Adipose tissue (tissue), 3 donors: ENCODE results near the gene ELAVL2. TPM values are rescaled to one million over a fixed set of nuclear protein-coding genes. Genes with fewer than 3 reads are reported as not detected.

Experiments
- H3K27ac ChIP-seq: one replicate; pipeline ENCODE4 v1.5.1; 2013; ENCODE audit warnings: low read depth, low read length
- whole genome bisulfite sequencing, 3 donors: extraction: QIAGEN DNeasy Blood & Tissue Kit; methylation state at CpG; one replicate each; pipeline ENCODE4 v1.1.7; 2013; 5-methylcytosine and 5-hydroxymethylcytosine counted together
- polyA plus RNA-seq, 3 donors: library from polyadenylated mRNA; stranded (reverse); fragments of 200-250 nt; gene quantifications; one replicate each; pipeline ENCODE4 v1.2.3, GENCODE V29; 2013
- donor health status: healthy with polysubstance abuse.
- donor health status: Bipolar disorder and iron deficiency.
- donor health status: healthy.

Gene ELAVL2
- polyA plus RNA-seq, 3 donors = 0.01 TPM; not detected in 2

DNA sequence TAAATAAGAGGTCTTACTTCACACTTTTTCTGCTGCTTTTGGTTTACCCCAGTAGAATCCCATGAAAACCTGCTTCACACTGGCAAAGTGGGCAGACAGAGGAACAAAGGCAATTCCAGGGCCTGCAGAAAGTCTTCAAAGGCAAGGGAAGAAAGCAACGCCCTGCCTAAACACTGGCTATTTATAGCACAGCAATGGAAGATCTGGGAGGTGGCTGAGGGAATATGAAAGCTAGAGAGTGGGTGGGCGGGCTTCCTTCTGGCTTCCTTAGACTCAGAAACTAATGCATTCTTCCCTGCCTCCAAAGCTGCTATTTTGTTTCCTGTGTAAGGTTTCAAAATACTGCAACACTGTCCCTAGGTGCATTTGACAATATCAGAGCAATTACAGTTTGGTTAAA, 46.8 kb downstream of the ELAVL2 start:
- H3K27ac ChIP-seq = no peak overlapping the region
- 24 to 37% (median 25%) methylated on average over 2 of the region's 2 CpGs for WGBS, 3 donors

DNA sequence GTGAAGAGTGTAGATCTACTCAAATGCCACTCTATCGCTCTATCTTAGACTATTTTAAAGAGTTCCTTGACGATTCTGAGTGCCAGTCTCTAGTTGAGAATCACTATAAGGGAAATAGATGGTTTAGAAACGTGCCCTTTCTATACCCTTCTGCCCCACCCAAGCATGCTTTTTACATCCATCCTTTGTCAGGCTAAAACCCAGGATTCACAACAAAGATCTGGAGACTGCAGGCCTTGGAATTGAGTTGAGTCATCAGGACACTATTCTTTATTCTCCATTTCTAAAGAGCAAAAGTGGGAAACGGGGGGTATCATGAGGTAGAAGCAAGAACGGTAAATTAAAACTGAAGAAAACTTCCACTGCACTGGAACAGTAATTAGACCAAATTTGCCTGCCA, 48.7 kb downstream of the ELAVL2 start:
- H3K27ac ChIP-seq = no peak overlapping the region
- WGBS, 3 donors = 69 to 81% (median 77%) methylated on average over 5 of the region's 5 CpGs

DNA sequence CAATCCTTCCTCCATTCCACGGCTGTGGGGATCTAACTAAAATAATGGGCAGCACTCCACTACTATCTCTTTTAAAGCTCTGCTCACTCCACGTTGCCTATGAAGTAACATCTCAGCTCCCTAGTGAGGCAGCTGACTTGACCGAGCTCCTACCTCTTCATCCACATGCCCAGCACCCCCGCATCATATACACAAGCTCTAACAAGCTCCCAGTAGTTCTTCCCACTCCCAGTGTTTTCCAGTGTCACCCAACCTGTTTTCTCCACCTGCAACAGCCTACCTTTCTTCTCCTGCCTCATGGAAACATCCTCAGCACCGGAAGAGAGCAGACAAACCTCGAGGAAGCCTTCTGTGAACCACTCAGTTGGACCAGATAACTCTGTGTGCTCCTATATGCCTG, 50.5 kb downstream of the ELAVL2 start:
- 57 to 84% (median 80%) methylated on average over 6 of the region's 6 CpGs for WGBS, 3 donors
- H3K27ac ChIP-seq = no peak overlapping the region

DNA sequence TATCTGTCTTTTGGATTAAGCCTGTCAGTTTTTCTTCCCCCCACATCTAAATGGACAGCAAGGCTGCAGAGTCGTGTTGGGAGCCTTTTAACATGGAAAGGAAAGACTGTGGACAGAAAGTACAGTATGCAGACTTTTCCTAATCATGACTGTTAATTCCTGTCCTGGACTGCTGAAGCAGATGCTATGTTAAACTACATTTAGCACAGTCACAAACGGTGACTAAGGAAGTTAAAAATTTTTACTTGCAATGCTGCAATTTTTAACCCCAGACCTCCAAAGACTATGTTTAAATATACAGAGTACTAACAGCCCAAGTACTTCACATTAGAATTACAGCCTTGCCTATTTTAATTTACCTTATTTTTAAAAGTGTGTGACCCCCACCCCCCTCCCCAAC, 51.8 kb downstream of the ELAVL2 start:
- no peak overlapping the region for H3K27ac ChIP-seq
- 18 to 39% (median 33%) methylated on average over 2 of the region's 2 CpGs for WGBS, 3 donors

DNA sequence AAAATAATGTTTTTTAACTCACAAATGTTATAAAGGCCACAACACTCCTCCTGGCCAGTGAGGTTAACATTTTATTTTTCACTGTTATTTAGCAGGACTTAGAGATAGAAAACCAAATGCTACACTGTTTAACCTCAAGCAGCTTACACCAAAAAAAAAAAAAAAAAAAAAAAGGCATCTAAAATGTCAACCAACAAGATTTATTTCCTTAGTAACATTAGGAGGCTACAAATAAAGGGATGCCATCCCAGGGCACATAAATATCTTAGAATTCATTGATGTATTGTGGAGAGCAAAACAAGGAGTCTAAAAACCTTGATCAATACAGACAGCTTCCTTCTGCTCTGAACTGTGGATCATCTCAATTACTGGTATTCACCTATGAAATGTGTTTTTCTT, 53.7 kb downstream of the ELAVL2 start:
- no peak overlapping the region for H3K27ac ChIP-seq

DNA sequence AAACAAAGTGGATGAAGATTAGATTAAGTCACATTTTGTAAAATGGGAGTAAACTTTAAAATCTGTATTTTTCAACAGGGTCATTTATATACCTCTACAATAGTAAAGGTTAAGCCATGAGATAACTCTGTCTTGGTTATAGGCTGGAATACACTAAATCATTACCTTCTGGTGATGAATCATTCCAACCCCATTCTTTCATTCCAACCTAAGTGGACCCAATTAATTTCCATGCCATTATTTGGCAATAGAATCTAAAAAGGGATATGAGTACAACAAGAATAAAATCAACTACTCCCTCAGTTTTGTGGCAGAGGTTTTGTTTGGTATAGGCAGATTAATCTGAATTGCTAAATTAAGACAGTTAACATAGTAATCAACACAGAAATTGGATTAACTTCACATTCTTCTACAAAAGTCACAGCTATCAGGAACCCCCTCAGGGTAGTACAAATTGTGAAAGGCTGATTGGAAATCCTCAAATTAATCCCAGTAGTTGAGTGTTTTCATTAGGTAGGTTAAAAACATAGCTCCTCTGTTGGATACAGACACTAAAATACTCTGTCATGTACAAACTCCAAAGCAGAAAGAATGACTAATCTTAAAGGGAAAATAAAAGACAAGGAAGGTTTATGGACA, 54.2 kb downstream of the ELAVL2 start:
- no peak overlapping the region for H3K27ac ChIP-seq

DNA sequence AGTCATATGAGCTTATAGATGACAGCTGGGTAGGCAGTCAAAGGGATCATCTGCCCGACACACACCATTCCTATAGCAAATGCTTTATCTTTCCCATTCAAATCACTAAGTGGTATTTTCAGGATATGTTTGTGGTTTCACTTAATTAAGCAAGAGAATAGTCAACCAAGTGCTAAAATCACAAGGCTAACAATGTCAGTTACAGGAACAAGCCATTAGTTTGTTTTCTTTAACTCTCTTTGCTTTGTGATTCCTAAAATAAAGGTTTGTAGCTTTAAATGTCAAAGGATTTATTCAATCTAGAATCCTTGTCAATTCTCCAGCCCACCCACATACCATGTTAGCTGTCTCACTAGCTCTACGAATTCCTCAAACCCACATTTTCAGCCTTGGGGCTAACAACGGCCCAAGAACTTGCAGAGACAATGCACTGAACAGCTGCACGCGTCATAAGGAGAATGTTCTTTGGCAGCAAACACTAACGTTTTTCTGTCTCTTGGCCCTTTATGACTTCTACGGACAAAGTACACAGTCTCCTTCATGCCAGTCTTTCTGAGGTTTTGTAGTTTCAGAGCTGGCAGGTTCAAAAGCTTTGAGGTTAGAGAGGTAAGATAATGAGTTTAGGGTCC, 56.6 kb downstream of the ELAVL2 start:
- no peak overlapping the region for H3K27ac ChIP-seq
- 61 to 80% (median 78%) methylated on average over 7 of the region's 7 CpGs for WGBS, 3 donors

DNA sequence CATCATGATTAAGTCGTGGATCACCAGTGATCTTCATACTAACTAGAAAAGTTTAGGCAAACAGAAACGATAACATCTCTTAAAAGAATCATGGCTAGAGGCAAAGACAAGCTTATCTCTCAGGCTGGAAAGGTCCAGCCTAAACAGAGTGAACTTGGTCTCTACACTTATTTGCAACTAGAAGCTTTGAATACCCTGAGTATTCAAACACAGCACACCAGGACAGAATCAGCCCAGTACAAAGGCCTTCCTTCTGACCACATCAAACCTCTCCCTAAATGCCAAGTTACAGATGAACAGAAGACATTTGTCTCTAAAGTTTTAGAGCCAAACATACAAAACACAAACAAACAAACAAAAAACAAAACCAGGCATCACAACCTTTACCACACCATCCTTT, 57.2 kb downstream of the ELAVL2 start:
- WGBS, 3 donors = 47 to 69% (median 64%) methylated on average over 2 of the region's 2 CpGs
- H3K27ac ChIP-seq = no peak overlapping the region

DNA sequence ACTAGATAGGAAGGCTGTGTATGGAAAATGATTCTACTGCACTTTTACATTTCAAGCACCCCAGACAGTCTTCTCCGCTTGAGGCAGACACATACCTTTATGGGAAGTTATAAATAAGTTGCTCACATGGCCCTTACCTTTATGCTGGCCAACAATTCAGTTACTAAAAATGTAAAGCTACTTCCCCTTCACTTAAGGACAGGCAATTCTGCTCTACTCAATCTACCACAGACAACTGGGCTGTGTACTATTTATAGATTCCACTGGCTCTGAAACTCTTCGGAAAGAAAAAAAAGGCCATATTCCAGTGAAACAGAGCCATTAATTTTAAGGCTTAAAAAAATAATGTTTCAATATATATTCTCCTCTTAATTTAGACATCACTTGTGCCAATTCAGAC, 59.4 kb downstream of the ELAVL2 start:
- no peak overlapping the region for H3K27ac ChIP-seq
- WGBS, 3 donors = 37 to 50% (median 49%) methylated on average over 2 of the region's 2 CpGs

DNA sequence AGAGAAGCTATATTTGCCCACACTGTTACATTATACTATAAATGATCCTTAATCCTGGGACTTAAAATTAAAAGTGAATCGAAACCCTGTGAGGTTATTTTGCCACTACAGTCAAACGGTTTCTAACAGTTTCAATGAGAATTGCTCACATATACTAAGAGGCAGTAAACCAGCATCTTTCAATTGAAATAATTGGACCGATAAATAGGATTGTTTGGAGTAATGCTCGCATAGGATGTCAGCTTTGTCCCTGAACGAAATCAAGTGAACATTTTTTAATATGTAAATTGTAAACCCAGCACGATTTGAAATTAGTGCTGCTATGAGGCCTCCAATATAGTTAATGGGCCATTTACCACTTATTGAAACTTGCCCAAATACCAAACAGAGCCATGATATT, 60.5 kb downstream of the ELAVL2 start:
- 72 to 86% (median 84%) methylated on average over 6 of the region's 6 CpGs for WGBS, 3 donors
- no peak overlapping the region for H3K27ac ChIP-seq

DNA sequence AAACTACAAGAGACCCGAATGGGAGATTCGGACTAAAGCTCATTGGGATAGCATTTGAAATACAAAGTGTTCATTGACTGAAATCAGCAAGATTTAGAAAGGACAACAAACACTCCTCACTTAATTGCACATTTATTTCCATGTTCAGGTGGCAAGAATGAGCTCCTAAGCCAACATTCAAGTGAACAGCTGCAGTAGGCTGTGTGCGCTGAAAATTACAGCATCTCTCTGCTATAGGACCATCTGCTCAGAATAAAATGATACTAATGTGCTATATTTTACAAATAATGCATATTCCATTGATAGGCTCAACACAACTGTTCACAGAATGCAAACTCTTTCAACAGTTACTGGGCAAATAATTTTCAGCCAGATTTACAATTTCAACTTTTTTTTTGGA, 61.8 kb downstream of the ELAVL2 start:
- WGBS, 3 donors = 79 to 85% (median 84%) methylated on average over 3 of the region's 3 CpGs
- H3K27ac ChIP-seq = no peak overlapping the region

DNA sequence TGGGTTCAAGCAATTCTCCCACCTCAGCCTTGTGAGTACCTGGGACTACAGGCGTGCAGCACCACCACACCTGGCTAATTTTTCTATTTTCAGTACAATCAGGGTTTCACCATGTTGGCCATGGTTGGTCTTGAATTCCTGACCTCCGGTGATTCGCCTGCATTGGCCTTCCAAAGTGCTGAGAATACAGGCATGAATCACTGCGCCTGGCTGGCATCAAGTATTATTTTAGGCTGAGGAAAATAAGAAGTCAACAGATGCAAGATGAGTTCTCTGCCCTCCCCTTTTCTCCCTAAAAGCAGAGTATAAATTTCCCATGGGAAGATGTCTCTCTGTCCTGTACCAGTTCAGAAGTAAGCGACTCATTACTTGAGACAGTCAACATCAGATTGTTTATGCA, 71.5 kb downstream of the ELAVL2 start:
- WGBS, 3 donors = 79 to 87% (median 85%) methylated on average over 5 of the region's 5 CpGs
- H3K27ac ChIP-seq = no peak overlapping the region

DNA sequence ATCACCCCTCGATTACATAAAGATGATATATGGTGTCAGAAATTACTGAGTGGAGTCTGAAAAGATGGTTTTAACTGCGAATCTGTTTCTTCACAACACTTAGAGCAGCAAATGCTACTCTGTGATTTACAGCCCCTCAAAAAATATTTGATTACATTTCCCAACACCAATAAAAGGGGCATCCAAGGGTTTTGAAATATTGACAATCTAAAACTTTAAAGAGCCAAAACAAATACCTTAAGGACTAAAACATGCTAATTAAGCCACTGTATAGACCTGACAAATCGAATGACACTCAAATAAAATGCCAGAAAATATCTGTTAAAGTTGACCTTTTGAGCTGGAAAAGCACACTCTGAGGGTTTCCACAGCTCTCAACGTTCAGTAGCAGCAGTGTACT, 73.2 kb downstream of the ELAVL2 start:
- 41 to 63% (median 52%) methylated on average over 4 of the region's 4 CpGs for WGBS, 3 donors

DNA sequence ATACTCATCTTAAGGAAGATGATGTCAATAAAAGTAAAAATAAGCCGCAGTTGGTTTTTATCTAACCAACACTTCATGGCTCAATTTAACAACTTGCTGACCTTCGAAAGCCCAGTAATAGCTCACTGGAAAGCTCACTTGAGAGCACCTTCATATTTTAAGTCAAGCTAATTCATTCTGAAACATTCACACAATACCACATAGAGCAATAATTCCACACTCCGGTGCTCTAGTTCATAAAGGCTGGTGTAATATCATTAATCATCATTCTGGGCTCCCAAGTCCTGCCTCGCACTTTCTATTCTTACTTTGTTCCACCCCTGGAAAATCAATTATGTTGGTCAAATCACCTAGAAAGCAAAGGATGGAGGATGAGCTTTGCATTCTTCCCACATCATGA, 74.4 kb downstream of the ELAVL2 start:
- 77 to 85% (median 79%) methylated on average over 4 of the region's 4 CpGs for WGBS, 3 donors
- no peak overlapping the region for H3K27ac ChIP-seq

More for the DNA sequence above, 73.2 kb downstream of the ELAVL2 start:
- no peak overlapping the region for H3K27ac ChIP-seq

DNA sequence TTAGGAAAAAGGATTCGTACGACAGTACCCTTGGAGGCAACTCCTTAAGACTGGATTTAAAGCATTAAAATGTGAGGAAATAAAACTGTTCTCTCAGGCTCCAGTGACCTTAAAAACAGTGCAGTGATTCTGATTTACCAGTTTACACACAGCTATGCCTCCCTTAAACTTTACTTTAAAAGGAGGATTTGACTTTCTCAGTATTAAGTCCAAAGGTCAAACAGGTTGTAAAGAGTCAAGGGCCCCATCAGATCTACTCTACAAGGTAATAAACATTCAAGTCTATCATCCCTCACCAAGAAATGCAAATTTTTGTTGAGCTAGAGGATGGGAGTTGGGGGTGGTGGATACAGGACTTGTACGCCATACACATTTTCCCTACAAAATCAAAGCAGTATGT, 75.2 kb downstream of the ELAVL2 start:
- H3K27ac ChIP-seq = no peak overlapping the region
- WGBS, 3 donors = 82 to 94% (median 88%) methylated on average over 3 of the region's 3 CpGs

DNA sequence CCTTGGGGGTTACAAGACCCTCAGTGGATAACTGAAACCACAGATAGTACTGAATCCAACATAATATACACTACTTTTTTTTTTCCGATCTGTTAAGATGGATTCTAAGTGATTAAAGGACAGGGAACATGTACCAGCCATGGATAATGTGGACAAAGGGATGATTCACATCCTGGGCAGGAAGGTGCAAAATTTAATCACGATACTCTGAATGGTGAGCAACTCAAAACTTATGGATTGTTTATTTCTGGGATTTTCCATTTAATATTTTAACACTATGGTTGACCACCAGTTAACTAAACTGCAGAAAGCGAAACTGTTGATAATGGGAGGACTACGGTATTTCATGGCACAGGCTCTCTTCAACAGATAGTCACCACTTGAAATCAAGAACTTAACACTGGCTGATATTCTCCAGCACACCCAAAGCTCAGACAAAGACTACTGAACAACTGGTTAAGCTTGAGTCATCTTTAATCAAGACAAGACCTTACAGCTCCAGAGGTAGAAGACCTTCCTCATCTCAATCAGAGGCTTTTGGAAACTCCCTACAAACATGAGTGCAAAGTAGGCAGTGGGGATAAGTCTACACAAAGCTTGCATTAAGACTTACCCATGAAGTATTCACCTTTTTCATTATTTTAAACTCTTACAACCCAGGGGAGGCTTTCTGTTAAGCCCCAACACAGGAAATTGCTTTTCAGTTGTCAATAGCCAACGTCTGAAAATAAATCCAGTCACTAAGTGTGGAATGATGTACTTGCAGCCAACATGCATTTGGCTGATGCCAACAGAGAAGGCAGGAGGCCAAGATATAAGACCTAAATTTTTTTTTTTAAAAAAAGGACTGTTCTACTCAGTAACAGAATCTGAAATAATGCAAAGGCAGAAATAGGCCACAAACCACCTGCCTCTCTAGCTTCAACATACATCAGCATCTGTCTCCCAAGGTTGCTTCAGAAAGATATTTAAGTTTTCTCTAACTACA, 78.7 kb downstream of the ELAVL2 start:
- H3K27ac ChIP-seq = no peak overlapping the region
- WGBS, 3 donors = 67 to 80% (median 80%) methylated on average over 5 of the region's 5 CpGs

DNA sequence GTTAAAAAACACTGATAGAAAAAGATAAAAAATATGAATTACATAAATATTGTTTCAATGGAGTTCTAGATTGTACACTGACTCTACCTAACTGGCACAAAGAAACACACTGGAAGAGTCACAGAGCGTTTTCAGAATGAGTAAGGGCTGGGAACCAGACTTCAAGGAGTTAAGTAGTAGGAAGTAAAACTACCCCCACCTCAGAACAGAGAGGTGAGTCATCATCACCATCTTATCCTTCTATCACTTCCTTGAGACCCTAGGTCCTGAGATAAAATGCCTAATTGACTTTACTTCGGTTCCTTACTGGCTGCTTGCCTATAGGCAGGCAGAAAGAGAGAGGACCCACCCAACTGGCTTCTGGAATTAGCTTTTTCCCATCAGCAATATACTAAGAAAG, 79.7 kb downstream of the ELAVL2 start:
- WGBS, 3 donors = 40 to 53% (median 49%) methylated on average over 2 of the region's 2 CpGs
- no peak overlapping the region for H3K27ac ChIP-seq

DNA sequence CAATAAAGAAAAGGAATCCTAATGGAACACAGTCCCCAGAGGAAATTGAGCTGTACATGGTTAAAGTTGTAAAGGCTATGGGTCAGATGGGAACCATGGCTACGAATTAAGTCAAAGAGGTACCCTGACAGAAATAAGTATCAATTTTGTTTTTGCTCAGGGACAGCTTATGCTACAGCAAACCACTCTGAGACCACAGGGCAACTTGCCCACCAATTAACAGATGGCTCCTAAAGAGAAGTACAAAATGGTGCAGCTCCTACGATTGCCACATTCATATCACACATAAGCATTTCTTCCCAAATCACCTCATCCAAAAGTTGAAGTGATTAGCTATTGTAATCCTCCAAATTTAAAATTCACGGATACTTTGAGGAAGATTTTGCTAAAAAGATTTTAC, 83.0 kb downstream of the ELAVL2 start:
- WGBS, 3 donors = 63 to 82% (median 81%) methylated on average over 3 of the region's 3 CpGs
- no peak overlapping the region for H3K27ac ChIP-seq

DNA sequence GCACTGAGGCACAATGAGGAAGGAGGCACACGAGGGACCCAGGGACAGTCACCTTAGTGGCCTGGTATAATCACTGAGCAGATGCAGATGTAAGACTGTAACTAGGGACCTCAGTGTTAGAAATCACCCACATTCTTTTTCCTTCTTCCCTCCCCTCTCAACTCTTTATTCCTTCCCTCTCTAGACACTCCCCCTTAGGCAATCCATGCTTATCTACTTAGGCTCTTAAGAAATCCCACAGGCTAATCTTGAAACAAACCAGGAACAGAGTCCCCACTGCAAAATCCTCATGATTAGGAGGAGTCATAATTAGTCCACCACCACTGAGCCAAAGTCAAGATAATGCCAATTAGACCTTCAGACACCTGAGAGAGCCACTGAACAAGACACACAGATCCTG, 84.7 kb downstream of the ELAVL2 start:
- H3K27ac ChIP-seq = no peak overlapping the region

More for the DNA sequence above, 84.7 kb downstream of the ELAVL2 start:
- 16 to 27% (median 20%) methylated on average over 1 of the region's 1 CpG for WGBS, 3 donors
